ENCODE results near the gene DPP6.

The DPP6 gene

GRCh38 chr7:154232700-154233099 is 180.5 kb downstream of the DPP6 start:
- no peak for DNase-seq (ENCODE audit: low read depth)

- no peak for DNase-seq (ENCODE audit: low read depth)
These were observed 189.8 kb downstream of the DPP6 start for GRCh38 chr7:154241988-154242387.

GRCh38 chr7:154242709-154243108 is 190.5 kb downstream of the DPP6 start:
- DNase-seq (ENCODE audit: low read depth): no peak

GRCh38 chr7:154252046-154252445 is 199.8 kb downstream of the DPP6 start:
- no peak for DNase-seq (ENCODE audit: low read depth)

- no peak for DNase-seq (ENCODE audit: low read depth)
These were observed 201.6 kb downstream of the DPP6 start for GRCh38 chr7:154253810-154254209.

GRCh38 chr7:154255324-154255723 is 203.1 kb downstream of the DPP6 start:
- DNase-seq (ENCODE audit: low read depth): no peak

GRCh38 chr7:154256150-154256549 is 204.0 kb downstream of the DPP6 start:
- DNase-seq (ENCODE audit: low read depth): no peak

GRCh38 chr7:154259396-154259795 is 207.2 kb downstream of the DPP6 start:
- DNase-seq (ENCODE audit: low read depth): no peak

GRCh38 chr7:154287356-154287755 is 235.2 kb downstream of the DPP6 start:
- DNase-seq (ENCODE audit: low read depth): no peak

- DNase-seq (ENCODE audit: low read depth): no peak
These were observed 236.9 kb downstream of the DPP6 start for GRCh38 chr7:154289119-154289518.

- no peak for DNase-seq (ENCODE audit: low read depth)
These were observed 244.2 kb downstream of the DPP6 start for GRCh38 chr7:154296443-154296842.

- no peak for DNase-seq (ENCODE audit: low read depth)
These were observed 247.5 kb downstream of the DPP6 start for GRCh38 chr7:154299736-154300135.

- DNase-seq (ENCODE audit: low read depth): no peak
These were observed 250.2 kb downstream of the DPP6 start for GRCh38 chr7:154302380-154302779.

GRCh38 chr7:154304231-154304630 is 252.0 kb downstream of the DPP6 start:
- no peak for DNase-seq (ENCODE audit: low read depth)

- no peak for DNase-seq (ENCODE audit: low read depth)
These were observed 252.8 kb downstream of the DPP6 start for GRCh38 chr7:154304740-154305700.

GRCh38 chr7:154306036-154306435 is 253.8 kb downstream of the DPP6 start:
- no peak for DNase-seq (ENCODE audit: low read depth)

- DNase-seq (ENCODE audit: low read depth): no peak
These were observed 256.7 kb downstream of the DPP6 start for GRCh38 chr7:154308928-154309327.

- no peak for DNase-seq (ENCODE audit: low read depth)
These were observed 257.9 kb downstream of the DPP6 start for GRCh38 chr7:154310114-154310513.

GRCh38 chr7:154324196-154324595 is 272.0 kb downstream of the DPP6 start:
- DNase-seq (ENCODE audit: low read depth): no peak

- DNase-seq (ENCODE audit: low read depth): no peak
These were observed 274.2 kb downstream of the DPP6 start for GRCh38 chr7:154326421-154326820.

GRCh38 chr7:154330318-154330717 is 278.1 kb downstream of the DPP6 start:
- no peak for DNase-seq (ENCODE audit: low read depth)

GRCh38 chr7:154332811-154333580 is 280.8 kb downstream of the DPP6 start:
- DNase-seq (ENCODE audit: low read depth): no peak

GRCh38 chr7:154336295-154336694 is 284.1 kb downstream of the DPP6 start:
- no peak for DNase-seq (ENCODE audit: low read depth)
